ENCODE results near the gene CECR2.

- TF ChIP-seq YY1 (IDR thresholded peaks at IDR 0.05; ENCODE audit: low read depth) (no peak), EP300 (IDR thresholded peaks at IDR 0.05; ENCODE audit: borderline replicate concordance) (no peak), USF1 (IDR thresholded peaks at IDR 0.05) (no peak), TAF1 (IDR thresholded peaks at IDR 0.05; ENCODE audit: low read depth) (no peak), MAX (IDR thresholded peaks at IDR 0.05) (no peak)
Measured at GRCh38 chr22:17492247-17492646, 123.0 kb downstream of the CECR2 start.
